Right ventricle myocardium superior (tissue), 1 donor: ENCODE measurements around the gene MYO1D. TPM values are rescaled to one million over a fixed set of nuclear protein-coding genes. Genes with fewer than 3 reads are reported as not detected.
A peak's percentile ranks its signal among the peaks of the same experiment; 100 is the strongest.

Experiments
- ATAC-seq: fragments of 200-7000 bp; cut with Tn5 transposase; one replicate; pipeline ENCODE4 v1.9.1; 2020; ENCODE audit warnings: mild to moderate bottlenecking; ENCODE audit not compliant: poor library complexity
- DNase-seq: peaks from one replicate; pipeline ENCODE4 v3.0.0-alpha.2; 2020
- intact Hi-C: fragments of 100-400 bp; cut with DNase I; formaldehyde crosslinking; loops from one replicate; pipeline ENCODE4 v1.11.2; 2022
- total RNA-seq: library from RNA; stranded (reverse); fragmentation: NEBNext Ultra II Directional; extraction: Animal tissue kit (Norgen Biotek cat#: 25700); gene quantifications from one replicate; pipeline ENCODE4 v1.2.1, GENCODE V29; 2021
- donor health status: DM: no; HTN: yes; CAD: no; lungs with severe emphysema.

Gene MYO1D
- total RNA-seq, 1 donor from 2014 or later, result 3.8 TPM

DNA sequence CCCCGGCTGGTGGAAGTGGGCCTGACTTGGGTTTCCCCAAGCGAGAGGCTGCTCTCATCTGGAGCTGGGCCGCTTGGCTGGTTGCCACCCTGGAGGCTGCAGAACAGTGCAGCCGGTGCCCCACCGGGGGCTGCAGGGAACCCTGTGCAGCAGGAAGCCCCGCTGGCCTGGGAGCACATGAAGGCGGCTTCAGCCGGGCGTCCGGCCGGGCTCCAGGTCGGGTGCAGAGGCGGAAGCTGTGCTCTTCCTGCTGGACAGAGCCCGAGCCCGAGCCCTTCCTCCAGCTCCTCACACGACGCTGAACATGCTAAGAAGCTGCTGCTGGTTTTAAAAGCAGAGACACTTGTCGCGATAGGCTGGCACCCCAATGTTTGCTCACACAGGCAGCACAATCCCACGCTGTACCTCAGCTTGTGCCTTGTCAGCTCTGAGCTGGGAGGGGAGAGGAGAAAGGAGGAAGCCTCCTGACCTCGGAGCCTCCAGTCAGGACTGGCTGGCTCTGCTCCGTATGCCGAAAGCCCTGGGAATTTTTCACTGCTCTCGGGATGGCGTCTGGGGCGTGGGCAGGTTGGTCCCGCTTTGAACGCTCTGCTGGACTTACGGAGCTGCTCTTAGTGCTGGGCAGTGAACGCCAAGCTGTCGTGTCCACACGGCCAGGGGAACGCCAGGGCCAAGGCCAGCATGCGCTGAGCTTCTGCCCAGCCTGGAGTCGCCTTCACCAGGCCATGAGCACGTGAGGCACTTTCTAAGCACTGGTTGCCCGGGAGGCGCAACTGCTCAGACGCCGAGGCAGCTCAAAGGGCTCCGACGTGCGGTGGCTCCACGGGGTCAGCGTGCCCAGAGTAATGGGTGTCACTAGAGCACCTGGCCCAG lies 381.3 kb downstream of the MYO1D start:
- ATAC-seq (peak; percentile 60), DNase-seq (peak; percentile 69)
- intact Hi-C loops, result no loop called here

DNA sequence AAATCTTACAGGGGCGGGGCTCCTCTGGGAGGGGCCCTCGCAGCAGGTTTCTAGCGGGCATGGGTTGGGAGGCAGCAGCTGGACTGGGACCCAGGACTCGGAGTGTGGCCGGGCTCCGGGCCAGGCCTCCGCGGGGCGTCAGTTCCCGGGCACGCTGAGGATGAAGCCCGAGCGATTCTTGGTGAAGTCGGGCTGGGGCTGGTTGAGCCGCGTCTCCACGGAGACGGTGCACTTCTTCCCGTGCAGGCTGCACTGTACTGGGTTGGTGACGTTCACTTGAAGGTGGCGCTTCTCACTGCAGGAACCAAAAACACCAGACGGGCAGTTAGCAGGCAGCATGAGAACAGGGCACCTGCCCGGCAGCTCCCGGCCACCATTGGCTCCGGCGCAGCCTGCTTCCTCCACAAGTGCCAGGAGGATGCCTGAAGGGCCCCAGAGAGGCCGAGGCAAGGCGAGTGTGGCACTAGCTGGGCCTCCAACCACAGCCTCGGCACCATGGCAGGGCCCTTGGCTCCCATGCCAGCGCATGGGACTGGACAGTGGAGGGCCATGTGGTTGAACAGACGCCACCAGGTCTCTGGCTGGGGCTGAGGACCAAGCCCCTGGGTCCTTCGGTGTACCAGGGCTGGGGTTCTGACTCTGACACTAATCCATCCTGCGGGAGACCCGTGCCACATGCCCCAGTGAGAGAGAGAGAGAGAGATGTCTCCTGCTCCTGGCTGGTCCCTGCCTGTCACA lies 382.1 kb downstream of the MYO1D start:
- DNase-seq, result no peak
- ATAC-seq, result no peak
- intact Hi-C loops, result no loop called here

DNA sequence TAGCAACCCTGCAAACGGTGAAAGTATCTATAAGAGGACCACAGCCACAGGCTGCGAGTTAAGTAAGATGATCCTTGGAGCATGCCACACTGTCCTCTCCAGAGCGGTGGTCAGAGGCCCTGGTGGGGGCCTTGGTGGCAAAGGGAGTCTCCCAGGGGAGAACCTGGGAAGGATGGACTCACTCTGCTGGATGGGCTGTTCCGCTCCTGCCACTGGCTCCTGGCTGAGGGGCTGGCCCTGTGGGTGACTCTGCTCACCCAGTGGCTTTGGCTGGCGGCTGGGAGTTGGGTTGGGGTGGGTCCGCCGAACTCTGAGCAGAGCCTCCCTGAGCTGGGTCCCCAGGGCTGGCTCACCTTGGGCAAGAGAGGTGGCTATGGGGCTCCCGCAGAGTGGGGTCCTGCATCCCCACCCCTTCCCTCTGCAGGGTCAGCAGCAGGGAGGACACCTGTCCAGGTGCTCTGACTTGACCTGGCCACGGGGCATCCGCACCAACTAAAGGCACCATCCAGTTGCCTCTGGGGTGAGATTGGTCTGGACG lies 382.9 kb downstream of the MYO1D start:
- no peak for ATAC-seq
- no peak for DNase-seq
- intact Hi-C loops, result no loop called here

DNA sequence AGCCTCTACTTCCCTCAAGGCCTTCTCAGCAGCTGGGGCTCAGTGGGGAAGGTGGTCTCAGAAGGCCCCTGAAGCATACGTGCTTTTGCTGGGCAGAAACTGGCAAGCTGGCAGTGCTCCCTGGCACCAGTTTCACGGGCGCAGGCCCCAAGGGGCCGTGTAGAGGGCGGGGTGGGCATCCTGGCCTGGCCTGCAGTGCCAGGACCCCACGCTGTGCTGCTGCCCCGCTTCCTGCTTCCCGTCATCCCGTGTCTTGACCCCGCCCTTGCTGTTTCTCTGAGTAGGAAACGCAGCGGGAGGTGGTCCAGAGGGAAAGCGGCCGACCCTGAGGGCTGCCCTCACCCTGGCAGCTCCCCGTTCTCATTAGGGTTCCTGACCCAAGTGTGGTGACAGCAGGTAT lies 383.4 kb downstream of the MYO1D start:
- ATAC-seq, result no peak
- no peak for DNase-seq
- intact Hi-C loops, result no loop called here

DNA sequence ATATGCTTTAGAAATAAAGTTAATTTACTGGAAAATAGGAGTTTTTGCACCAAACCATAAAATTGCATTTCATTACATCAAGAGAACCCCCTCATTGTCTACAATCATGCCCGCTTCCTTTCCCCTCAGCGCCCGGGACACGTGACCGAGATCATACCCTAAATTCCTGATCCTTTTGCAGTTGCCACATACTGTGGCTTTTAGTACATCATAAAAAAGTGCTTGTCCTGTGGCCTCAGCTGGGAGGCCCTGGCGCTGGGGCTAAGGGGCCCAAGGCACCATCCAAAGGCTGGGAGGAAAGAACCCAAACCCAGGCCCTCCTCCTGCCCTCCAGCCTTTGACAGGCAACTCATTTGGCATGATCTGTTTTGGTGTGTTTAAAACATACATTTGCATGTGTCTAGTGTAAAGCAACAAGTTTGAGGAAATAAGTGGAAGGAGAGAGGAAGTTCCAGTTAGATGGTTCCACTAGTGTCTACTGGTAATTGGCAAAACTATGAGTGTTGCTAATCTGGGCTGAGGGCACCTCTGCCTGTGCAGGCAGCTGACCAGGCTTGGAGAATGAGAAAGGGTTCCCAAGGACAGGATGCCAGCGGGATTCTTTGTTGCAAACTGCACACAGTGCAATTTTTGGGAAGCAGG lies 384.2 kb downstream of the MYO1D start:
- intact Hi-C loops, result no loop called here
- DNase-seq (no peak), ATAC-seq (no peak)

DNA sequence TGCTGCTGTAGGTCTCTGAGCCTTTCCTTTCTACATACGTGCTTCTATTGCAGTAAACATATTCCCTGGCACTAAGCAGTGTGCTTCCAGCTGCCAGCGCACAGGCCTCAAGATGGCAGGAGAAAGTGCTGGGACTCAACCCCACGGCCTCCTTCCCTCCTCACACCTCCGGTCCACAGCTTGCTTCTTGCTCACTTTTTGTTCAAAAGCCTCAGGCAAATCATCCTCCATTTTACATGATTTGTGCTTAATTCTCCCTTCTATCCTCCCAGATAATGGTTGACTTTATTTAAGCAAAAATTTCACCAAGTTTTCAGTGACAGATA lies 384.7 kb downstream of the MYO1D start:
- ATAC-seq (no peak), DNase-seq (no peak)
- intact Hi-C loops, result no loop called here

DNA sequence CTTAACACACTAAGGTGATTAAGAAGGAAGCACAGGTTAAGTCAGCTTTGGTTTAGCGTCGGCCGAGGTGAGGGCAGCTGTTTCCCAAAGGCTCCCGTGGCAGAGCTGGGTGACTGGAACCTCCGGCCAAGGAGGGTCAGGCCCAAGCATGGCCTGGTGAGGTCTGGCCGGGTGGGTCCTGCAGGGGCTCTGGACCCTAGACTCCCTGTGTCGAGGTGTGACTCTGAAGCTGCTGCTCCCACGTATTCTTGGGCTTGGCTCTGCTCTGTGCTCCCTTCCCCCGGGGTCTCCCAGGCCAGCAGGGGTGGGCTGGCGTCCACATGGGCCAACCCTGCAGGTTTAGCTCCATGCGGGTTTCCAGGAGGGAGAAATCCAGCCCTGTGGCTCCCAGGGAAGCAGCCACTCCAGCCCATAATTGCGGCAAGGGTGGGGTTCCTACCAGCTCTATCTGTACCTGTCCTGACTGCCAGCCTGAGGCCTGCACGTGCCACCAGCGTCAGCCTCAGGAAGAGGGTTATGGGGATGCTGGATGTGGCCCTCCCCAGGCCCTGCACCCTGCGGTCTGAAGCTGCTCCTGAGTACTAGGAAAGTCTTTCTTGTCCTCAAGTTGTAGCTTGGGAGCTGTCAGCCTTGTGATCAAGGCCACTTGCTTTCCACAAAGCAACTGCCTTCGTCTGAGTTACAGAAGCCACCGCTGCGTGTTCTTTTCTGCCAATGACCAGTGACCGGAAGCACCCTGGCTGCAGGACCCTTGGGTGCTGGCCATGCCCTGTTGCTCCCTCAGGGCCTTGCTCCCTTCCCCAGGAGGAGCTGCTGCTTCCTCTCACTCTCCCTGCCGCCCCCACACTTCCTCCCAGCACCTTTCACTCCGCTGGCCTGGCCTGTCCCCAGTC lies 385.3 kb downstream of the MYO1D start:
- intact Hi-C loops, result no loop called here
- ATAC-seq, result no peak
- no peak for DNase-seq

DNA sequence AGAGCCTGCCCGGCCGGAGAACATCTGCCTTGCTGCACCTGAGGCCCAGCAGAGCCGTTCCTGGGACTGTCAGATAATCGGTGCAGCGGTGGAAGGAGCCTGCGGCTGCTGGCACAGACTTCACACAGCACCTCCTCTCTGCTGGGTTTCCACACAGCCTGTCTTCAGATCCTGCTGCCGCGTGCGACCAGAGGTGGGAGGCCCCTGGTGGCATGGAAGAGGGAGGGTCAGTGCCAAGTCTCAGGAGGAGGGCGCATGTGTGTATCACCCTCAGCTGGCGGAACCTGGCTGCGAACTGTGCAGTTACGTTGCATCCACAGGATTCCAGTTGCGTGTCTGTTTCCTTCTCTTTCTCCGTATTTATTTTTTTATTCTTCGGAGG lies 386.8 kb downstream of the MYO1D start:
- DNase-seq, result no peak
- ATAC-seq, result no peak
- intact Hi-C loops, result no loop called here

DNA sequence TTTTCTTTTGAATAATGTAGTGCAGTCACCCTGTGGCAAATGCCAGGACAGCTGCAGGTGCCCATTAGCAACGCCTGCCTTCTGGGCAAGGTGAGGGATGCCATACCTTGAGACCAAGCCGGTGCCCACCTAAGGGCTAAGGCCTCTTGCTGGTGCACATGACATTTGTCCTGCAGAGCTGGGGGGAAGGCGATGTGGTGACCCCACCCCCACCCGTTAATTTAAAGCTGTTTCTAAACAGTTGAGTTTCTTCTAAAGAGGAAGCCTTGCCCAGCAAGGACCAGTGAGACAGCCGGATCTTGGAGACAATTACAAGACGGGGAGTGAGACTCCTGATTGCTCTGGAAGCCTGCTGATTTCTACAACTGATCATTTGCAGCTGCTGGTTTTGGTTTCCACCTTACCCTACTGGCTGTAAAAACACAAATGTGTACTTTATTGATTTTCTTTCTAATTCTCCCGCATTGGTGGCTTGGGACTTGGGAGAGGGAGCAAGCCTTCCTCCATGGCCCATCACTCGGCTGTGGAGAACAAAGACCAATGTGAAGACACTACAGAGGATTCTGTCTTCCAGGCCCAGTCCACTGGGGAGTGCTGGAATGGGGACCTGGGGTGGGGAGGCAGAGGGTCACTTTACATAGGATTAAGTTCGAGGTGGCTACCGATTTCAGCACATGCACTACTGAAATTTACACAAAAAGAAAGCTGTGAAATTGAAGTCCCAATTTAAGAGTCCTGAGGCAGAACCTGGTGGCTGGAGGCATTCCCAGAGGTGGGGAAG lies 387.4 kb downstream of the MYO1D start:
- DNase-seq (no peak), ATAC-seq (no peak)
- intact Hi-C loops, result loop anchor here (10.0 kb wide), 1 partner anchor 265 kb away; no protein-coding TSS in a partner anchor

DNA sequence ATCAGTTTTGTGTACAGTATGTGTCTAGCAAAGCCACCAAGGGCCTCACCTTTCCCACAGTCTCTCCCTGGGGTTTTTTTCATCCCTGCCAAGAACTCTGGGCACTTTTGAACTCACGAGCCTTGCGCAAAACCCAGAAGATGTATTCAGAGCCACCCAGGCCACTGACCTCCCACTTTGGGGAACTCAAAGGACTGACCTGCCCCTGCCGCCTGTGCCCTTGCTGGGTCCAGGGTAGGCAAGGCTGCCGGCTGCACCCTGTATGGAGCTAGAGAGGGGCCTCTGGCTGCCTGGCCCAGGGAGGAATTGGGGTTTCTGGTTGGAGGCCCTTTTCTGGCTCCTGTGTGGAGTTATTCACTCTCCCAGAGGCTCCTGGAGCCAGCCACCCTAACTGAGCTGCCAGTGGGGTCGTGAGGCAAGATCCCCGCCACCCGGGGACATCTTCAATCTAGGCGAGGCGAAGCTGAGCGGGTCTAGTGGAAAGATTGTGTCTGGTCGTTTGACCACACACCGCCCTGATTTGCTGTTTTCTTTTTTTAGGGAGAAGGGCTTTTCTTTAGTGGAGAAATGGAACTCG lies 388.2 kb downstream of the MYO1D start:
- DNase-seq (no peak), ATAC-seq (no peak)
- intact Hi-C loops, result loop anchor here (10.0 kb wide), 1 partner anchor 266 kb away; no protein-coding TSS in a partner anchor

DNA sequence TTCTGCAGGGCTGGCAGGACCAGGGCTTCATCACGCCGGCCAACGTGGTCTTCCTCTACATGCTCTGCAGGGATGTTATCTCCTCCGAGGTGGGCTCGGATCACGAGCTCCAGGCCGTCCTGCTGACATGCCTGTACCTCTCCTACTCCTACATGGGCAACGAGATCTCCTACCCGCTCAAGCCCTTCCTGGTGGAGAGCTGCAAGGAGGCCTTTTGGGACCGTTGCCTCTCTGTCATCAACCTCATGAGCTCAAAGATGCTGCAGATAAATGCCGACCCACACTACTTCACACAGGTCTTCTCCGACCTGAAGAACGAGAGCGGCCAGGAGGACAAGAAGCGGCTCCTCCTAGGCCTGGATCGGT lies 388.8 kb downstream of the MYO1D start:
- ATAC-seq, result no peak
- intact Hi-C loops, result loop anchor here (10.0 kb wide), 1 partner anchor 267 kb away; no protein-coding TSS in a partner anchor
- no peak for DNase-seq

DNA sequence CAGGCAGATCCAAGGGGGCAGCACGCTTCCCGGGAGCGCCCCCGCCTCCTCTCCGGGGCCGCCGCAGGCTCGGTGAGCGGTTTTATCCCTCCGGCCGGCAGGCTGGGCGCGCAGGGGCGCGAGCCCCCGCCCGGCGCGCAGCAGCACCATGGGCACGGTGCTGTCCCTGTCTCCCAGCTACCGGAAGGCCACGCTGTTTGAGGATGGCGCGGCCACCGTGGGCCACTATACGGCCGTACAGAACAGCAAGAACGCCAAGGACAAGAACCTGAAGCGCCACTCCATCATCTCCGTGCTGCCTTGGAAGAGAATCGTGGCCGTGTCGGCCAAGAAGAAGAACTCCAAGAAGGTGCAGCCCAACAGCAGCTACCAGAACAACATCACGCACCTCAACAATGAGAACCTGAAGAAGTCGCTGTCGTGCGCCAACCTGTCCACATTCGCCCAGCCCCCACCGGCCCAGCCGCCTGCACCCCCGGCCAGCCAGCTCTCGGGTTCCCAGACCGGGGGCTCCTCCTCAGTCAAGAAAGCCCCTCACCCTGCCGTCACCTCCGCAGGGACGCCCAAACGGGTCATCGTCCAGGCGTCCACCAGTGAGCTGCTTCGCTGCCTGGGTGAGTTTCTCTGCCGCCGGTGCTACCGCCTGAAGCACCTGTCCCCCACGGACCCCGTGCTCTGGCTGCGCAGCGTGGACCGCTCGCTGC lies 389.3 kb downstream of the MYO1D start:
- DNase-seq (no peak), ATAC-seq (no peak)
- intact Hi-C loops, result loop anchor here (10.0 kb wide), 1 partner anchor 267 kb away; no protein-coding TSS in a partner anchor

DNA sequence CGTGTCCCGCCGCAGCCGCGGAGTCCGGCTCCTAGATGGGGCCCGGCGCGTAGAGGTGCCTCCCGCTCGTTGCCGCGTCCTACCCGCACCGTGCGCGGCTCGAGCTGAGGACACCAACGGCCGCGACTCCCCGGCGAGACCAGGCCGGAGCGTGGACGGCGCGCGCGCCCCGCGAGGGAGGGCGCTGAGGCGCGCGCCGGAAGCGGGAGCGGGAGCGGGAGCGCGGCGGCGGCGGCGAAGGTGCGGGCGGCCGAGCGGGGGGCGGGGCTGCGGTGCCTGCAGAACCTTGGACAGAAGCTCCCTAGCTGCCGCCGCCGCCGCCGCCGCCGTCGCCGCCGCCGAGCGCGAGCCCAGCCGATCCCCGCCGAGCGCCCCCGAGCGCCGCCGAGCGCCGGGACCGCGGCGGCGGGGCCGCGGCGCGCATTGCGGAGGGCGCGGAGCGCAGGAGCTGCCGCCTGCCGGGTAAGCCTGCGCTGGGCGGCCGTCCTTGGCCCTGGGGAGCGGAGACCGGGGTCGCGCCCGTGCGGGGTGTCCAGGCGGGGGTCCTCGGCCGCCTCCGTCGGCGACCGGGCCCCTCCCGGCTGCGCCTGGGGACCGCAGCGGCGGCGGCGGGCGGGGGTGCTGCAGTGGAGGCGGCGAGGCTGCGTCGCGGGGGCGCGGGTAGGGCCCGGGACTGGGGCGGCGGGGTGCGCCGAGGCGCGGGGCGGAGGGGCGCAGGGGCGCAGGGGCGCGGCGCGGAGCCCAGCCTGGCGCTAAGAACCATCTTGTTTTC lies 390.0 kb downstream of the MYO1D start, which contains the start of gene CDK5R1:
CDK5R1 (plus strand) TSS at position 293 of the 772 bp plus-strand sequence. CDS start 628 bp downstream, outside the sequence.
- ATAC-seq (peak; percentile 48), DNase-seq (peak; percentile 81)
- intact Hi-C loops, result loop anchor here (10.0 kb wide), 1 partner anchor 268 kb away; no protein-coding TSS in a partner anchor

DNA sequence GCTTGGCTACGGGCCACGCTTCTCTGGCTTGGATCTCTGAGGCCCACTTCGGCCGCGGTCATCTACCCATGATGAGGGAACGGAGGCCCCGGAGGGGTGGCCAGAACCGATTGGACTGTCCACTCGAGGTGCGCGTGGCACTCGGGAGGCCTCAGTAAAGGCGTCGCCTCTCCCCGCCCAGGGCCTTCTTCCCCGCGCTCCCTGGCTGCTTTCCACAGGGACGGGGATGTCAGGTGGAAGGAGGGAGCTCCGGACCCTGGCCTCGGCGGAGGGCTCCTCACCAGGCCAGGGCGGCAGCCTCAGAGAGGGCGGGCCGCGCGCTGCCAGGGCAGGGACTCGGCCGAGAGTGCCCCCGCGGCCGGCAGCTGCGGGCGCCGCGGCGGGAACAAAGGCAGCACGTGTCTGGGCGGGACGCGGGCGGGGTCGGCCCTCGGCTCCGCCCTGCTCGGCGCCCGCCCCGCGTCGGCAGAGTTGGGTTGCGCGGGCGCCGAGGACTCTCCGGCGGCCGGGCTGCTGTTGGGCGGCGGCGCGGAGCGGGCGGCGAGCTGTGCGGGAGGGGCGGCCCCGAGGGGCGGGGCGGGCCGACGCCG lies 390.7 kb downstream of the MYO1D start:
- intact Hi-C loops, result loop anchor here (10.0 kb wide), 1 partner anchor 269 kb away; no protein-coding TSS in a partner anchor
- peak; percentile 84 for ATAC-seq

More for the DNA sequence above, 390.7 kb downstream of the MYO1D start:
- peak; percentile 81 for DNase-seq
